ENCODE measurements around the gene CARS1. TPM values are rescaled to one million over a fixed set of nuclear protein-coding genes. Genes with fewer than 3 reads are reported as not detected.

The CARS1 gene
- total and polyA plus RNA-seq, 9 of the 15 experiments (the other 6 are each of a cell fraction or from before 2014, with no cell fraction given): 14.4 to 106 (median 73.6) TPM

- in situ Hi-C loops (cut with MboI) (no loop called here), intact Hi-C loops (cut with micrococcal nuclease) (no loop called here)
- Histone ChIP-seq H3K27ac (ENCODE audit: extremely low read depth, low read depth, low read length) (no peak overlapping the region), H2AFZ (ENCODE audit: low read depth, low read length) (no peak overlapping the region), H3K4me2 (ENCODE audit: insufficient read depth, low read length) (no peak overlapping the region), H3K27me3 (ENCODE audit: control insufficient read depth in 2 of 2, insufficient read depth in 2 of 2, low read length in 2 of 2) (peaks cover 3 to 8% of the 10 kb centered on the region in 2 experiments; a peak in 3 of 5 replicates), H3K4me1 (replicated peaks in 1 of 2; ENCODE audit: control insufficient read depth in 2 of 2, insufficient read depth in 2 of 2, low read length in 2 of 2) (peaks cover 0 to 4% of the 10 kb centered on the region in 2 experiments; a peak in 2 of 5 replicates), H3K9ac (ENCODE audit: insufficient read depth in 1 of 2, low read depth in 2 of 2, low read length in 2 of 2) (no peak overlapping the region), H3K9me1 (ENCODE audit: control insufficient read depth, insufficient read depth, low read length) (no peaks in the 10 kb centered on the region), H3K4me3 (no peak overlapping the region), H3K36me3 (ENCODE audit: control insufficient read depth, insufficient read depth, low read length) (no peaks in the 10 kb centered on the region), H3K9me3 (replicated peaks; ENCODE audit: control insufficient read depth, insufficient read depth, low read depth, low read length) (no peaks in the 10 kb centered on the region), H4K20me1 (replicated peaks; ENCODE audit: control insufficient read depth, insufficient read depth, low read length) (no peaks in the 10 kb centered on the region), H3K79me2 (ENCODE audit: control insufficient read depth, insufficient read depth, low read length) (no peaks in the 10 kb centered on the region)
- 14% methylated on average over 8 of the region's 8 CpGs for WGBS (ENCODE audit: insufficient coverage, low coverage, missing lambda C conversion rate)
- no peak for FAIRE-seq
- no peak for ATAC-seq
- no peak for DNase-seq (ENCODE audit: extremely low read depth in 1 of 4, low spot score in 3 of 4)
- ChIA-PET POLR2A (interaction anchor here (0.6 kb wide), 1 partner anchor 32 kb away, joined by 3 read pairs; no protein-coding TSS in a partner anchor), CTCF (ENCODE audit: low intra/inter-chr PET ratio) (no interaction called here)
- BruUV-seq (replicated peaks): no TSS peak
- TF ChIP-seq RFX5 (IDR thresholded peaks at IDR 0.05; ENCODE audit: low read depth, low read length) (no peak), ARID3A (IDR thresholded peaks at IDR 0.05; ENCODE audit: borderline replicate concordance, low read depth, low read length) (no peak), ZKSCAN8 (CRISPR knock-in tag; IDR thresholded peaks at IDR 0.05) (no peak), ZNF133 (CRISPR knock-in tag; IDR thresholded peaks at IDR 0.05) (no peak), EZH2 (IDR thresholded peaks at IDR 0.05; ENCODE audit: borderline replicate concordance, low read depth, low read length) (no peak), MTA2 (IDR thresholded peaks at IDR 0.05; ENCODE audit: low read depth) (no peak), PHF8 (IDR thresholded peaks at IDR 0.05; ENCODE audit: borderline replicate concordance, low read length) (no peak), U2AF2 (optimal IDR thresholded peaks at IDR 0.05; ENCODE audit: low read depth, low read length) (no peak), SMAD4 (CRISPR knock-in tag; conservative IDR thresholded peaks at IDR 0.05) (no peak), ZNF184 (CRISPR knock-in tag; IDR thresholded peaks at IDR 0.05) (no peak), ZNF239 (CRISPR knock-in tag; IDR thresholded peaks at IDR 0.05) (no peak), TBL1XR1 (IDR thresholded peaks at IDR 0.05; ENCODE audit: low read length in 2 of 2) (no peak), ZNF324 (CRISPR knock-in tag; IDR thresholded peaks at IDR 0.05) (no peak), PHF20 (IDR thresholded peaks at IDR 0.05; ENCODE audit: partially characterized antibody) (no peak)
- TF ChIP-seq, protein P1, sequence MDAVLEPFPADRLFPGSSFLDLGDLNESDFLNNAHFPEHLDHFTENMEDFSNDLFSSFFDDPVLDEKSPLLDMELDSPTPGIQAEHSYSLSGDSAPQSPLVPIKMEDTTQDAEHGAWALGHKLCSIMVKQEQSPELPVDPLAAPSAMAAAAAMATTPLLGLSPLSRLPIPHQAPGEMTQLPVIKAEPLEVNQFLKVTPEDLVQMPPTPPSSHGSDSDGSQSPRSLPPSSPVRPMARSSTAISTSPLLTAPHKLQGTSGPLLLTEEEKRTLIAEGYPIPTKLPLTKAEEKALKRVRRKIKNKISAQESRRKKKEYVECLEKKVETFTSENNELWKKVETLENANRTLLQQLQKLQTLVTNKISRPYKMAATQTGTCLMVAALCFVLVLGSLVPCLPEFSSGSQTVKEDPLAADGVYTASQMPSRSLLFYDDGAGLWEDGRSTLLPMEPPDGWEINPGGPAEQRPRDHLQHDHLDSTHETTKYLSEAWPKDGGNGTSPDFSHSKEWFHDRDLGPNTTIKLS (IDR thresholded peaks at IDR 0.05; ENCODE audit: borderline replicate concordance, low read depth): no peak
- TF ChIP-seq, protein P2, sequence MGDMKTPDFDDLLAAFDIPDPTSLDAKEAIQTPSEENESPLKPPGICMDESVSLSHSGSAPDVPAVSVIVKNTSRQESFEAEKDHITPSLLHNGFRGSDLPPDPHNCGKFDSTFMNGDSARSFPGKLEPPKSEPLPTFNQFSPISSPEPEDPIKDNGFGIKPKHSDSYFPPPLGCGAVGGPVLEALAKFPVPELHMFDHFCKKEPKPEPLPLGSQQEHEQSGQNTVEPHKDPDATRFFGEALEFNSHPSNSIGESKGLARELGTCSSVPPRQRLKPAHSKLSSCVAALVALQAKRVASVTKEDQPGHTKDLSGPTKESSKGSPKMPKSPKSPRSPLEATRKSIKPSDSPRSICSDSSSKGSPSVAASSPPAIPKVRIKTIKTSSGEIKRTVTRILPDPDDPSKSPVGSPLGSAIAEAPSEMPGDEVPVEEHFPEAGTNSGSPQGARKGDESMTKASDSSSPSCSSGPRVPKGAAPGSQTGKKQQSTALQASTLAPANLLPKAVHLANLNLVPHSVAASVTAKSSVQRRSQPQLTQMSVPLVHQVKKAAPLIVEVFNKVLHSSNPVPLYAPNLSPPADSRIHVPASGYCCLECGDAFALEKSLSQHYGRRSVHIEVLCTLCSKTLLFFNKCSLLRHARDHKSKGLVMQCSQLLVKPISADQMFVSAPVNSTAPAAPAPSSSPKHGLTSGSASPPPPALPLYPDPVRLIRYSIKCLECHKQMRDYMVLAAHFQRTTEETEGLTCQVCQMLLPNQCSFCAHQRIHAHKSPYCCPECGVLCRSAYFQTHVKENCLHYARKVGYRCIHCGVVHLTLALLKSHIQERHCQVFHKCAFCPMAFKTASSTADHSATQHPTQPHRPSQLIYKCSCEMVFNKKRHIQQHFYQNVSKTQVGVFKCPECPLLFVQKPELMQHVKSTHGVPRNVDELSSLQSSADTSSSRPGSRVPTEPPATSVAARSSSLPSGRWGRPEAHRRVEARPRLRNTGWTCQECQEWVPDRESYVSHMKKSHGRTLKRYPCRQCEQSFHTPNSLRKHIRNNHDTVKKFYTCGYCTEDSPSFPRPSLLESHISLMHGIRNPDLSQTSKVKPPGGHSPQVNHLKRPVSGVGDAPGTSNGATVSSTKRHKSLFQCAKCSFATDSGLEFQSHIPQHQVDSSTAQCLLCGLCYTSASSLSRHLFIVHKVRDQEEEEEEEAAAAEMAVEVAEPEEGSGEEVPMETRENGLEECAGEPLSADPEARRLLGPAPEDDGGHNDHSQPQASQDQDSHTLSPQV (IDR thresholded peaks at IDR 0.05): no peak
Measured at GRCh38 chr11:3074912-3075589, 17.8 kb upstream of the CARS1 start.
